GM19328 (cell line): Measurements from ENCODE around the gene LUC7L.
"Not testable (repeated sequence)": the region's sequence is repeated elsewhere in the genome, so short reads cannot be mapped to it uniquely, and the experiment has no call there.

Experiments
- ATAC-seq: cut with Tn5 transposase; IDR thresholded peaks from one replicate; pipeline ENCODE4 v1.9.1; 2021; ENCODE audit warnings: mild to moderate bottlenecking, moderate library complexity; ENCODE audit not compliant: unreplicated experiment

Gene LUC7L

DNA sequence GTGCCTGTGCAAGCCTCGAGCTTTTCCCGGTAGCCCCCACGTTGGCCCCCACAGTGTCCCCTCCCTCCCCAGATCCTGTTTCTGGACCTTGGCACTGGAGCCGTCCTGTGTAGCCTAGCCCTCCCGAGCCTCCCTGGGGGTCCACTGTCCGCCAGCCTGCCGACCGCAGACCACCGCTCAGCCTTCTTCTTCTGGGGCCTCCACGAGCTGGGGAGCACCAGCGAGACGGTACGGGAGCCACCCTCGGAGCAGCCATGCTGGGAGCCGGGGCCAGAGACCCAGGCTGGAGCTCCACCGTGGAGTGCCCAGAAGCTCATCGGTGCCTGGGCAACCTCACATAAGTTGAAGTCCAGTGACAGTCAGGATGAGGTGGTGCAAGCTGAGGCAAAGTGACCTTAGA is 34.7 kb upstream of the LUC7L start:
- ATAC-seq = no peak

DNA sequence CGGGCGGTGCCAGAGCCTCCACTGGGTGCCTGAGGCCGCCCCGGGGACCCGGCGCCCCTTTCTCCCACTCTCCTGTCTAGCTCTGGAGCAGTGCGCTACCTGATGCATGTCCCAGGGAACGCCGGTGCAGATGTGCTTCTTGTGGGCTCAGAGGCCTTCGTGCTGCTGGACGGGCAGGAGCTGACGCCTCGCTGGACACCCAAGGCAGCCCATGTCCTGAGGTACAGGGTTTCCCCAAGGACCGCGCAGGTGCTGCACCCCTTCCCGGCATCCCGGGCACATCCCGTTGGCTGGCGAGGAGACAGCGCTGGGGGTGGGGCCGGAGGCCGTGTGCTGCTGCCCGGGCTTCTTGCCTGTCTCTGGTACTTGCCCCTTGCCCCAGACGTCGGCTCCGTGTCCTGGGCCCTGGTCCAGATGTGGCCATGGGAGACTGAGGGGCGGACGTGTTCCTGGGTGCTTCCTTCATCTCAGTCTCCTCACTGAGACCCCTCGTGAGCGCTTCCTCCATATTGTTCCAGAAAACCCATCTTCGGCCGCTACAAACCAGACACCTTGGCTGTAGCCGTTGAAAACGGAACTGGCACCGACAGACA is 34.0 kb upstream of the LUC7L start:
- ATAC-seq = no peak

DNA sequence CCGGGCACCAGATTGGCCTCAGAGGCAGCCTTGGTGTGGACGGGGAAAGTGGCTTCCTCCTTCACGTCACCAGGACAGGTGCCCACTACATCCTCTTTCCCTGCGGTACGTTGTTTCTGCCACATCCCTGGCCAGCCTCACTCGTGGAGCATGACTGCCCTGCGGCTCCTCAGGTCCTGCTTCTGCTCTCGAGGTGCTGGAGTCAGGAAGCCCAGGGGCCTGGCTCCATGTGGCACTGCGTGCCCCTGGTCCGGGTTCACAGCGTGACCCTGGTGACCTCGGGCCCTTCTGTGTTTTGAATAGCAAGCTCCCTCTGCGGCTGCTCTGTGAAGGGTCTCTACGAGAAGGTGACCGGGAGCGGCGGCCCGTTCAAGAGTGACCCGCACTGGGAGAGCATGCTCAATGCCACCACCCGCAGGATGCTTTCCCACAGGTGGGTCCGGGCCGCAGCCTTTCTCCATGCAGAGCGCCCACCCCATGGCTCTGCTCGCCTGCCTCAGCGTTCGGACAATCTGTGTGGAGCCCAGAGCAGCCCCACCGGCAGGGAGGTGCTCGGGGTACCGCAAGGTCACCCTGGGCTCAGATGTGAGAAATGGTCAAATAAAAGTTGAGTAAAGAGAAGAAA is 33.0 kb upstream of the LUC7L start:
- no peak for ATAC-seq

DNA sequence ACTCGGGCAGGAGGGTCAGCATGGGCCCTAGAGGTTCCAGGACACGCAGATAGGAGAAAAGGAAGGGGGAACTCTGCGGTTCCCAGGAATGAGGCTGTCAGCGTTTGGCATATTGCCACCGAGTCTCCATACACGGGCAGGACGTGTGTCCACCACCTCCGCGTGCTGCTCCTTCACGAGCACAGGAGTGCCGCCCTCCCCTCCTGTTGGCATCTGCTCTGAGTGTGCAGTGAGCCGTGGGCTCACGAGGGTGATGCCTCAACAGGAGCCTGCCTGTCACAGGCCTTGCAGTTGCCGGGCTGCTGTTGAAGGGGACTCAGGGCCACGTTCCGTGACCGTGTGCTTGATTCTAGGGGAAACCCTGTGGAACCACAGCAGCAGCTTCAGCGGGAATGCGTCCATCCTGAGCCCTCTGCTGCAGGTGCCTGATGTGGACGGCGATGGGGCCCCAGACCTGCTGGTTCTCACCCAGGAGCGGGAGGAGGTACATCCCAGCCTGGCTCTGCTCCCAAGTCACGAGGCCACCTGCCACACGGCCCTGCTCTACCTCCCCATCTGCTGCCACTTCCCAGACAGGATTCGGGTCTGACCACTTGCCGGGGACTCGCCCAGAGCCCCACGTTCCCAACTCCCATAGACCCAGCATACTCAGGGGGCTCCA is 31.9 kb upstream of the LUC7L start:
- ATAC-seq = no peak

DNA sequence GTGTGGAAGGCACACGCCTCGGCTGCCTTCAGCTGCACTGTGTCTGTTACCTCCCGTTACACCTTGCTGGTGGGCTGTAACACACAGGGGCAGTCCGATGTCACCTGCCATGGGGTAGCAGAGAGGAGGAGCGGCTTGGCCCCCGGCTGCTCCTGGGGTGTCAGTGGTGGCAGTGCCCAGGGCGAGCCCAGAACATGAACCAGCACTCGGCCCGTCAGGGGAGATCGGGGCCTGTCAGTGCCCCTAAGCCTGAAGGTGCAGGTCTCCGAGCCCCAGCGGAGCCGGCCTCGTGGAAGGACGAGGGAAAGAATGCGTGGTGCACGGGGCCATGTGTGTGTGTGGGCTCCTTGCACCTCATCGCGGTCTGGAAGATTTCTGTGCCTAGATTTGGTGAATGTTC is 31.1 kb upstream of the LUC7L start:
- ATAC-seq = no peak

DNA sequence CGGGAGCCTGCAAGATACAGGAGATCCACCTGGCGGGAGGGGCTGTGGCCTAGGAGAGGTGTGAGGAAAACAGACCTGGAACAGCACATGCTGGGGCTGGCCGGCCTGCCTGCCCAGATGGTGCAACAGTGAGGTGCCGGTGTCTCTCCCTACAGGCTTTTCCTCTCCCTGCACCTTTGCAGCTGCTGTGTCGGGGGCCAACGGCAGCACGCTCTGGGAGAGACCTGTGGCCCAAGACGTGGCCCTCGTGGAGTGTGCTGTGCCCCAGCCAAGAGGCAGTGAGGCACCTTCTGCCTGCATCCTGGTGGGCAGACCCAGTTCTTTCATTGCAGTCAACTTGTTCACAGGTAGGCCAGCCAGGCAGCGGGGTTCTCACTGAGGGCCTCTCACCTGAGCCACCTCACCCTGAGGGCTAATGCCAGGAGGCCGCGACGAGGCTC is 30.6 kb upstream of the LUC7L start:
- no peak for ATAC-seq

DNA sequence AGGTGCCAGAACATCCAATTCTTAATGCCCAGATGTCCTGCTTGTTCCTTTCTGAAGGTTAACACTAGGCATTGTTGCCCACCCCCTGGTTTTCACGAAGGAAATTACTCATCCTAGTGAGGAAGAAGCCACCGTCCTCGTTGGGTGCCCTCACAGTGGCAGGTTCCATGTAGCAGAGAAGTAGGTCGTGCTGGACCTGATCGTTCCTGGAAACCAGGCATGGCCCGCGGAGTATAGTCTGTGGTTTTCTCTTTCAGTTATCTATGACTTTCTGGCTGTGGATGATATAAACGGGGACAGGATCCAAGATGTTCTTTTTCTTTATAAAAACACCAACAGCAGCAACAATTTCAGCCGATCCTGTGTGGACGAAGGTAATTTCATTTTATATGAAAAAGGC is 30.0 kb upstream of the LUC7L start:
- no peak for ATAC-seq

DNA sequence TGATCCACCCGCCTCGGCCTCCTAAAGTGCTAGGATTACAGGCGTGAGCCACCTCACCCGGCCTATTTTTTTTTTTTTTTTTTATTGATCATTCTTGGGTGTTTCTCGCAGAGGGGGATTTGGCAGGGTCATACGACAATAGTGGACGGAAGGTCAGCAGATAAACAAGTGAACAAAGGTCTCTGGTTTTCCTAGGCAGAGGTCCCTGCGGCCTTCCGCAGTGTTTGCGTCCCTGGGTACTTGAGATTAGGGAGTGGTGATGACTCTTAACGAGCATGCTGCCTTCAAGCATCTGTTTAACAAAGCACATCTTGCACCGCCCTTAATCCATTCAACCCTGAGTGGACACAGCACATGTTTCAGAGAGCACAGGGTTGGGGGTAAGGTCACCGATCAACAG is 28.8 kb upstream of the LUC7L start:
- ATAC-seq = not testable (repeated sequence)

DNA sequence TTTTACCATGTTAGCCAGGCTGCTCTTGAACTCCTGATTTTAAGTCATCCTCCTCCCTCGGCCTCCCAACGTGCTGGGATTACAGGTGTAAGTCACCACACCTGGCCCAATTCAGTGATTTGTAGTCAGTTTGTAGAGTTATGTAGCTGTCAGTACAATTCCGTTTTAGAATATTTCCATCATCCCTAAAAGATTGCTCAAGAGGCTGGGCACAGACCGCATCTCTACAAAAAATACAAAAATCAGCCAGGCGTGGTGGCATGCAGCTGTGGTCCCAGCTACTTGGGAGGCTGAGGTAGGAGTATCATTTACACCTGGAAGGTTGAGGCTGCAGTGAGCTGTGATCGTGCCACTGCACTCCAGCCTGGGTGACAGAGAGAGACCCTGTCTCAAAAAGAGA is 25.9 kb upstream of the LUC7L start:
- no peak for ATAC-seq

DNA sequence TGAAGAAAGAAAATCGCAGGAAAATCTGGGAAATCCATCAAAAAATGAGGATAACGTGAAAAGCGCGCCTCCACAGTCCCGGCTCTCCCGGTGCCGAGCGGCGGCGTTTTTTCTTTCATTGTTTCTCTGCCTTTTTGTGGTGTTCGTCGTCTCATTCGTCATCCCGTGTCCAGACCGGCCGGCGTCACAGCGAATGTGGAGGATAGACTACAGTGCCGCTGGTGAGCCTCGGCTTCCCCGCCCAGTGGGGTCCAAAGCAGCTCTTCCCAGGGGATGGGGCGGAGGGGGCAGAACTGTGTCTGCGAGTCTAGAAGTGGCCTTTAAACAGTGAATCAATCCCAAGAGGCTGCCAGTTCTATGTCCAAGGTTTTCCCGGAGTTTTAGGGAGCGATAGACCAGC is 25.2 kb upstream of the LUC7L start:
- ATAC-seq = no peak

DNA sequence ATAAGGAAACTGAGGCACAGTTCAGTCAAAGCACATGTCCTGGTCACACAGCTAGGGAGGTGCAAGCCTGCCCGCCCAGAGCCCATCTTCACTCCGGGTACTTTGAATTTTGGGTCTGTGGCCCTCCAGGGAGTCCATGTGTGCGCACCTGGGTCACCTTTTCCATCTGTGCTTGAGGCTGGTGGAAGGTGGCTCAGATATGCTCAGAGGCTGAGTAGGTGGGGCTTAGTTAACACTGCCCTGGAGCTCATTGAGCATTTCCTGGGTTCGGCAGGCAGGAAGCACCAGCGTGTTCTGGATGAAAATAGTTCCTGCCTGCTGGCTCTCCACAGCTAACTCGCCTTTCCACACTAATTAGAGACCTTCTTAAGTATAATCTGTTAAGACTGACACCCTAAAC is 24.6 kb upstream of the LUC7L start:
- ATAC-seq = no peak

DNA sequence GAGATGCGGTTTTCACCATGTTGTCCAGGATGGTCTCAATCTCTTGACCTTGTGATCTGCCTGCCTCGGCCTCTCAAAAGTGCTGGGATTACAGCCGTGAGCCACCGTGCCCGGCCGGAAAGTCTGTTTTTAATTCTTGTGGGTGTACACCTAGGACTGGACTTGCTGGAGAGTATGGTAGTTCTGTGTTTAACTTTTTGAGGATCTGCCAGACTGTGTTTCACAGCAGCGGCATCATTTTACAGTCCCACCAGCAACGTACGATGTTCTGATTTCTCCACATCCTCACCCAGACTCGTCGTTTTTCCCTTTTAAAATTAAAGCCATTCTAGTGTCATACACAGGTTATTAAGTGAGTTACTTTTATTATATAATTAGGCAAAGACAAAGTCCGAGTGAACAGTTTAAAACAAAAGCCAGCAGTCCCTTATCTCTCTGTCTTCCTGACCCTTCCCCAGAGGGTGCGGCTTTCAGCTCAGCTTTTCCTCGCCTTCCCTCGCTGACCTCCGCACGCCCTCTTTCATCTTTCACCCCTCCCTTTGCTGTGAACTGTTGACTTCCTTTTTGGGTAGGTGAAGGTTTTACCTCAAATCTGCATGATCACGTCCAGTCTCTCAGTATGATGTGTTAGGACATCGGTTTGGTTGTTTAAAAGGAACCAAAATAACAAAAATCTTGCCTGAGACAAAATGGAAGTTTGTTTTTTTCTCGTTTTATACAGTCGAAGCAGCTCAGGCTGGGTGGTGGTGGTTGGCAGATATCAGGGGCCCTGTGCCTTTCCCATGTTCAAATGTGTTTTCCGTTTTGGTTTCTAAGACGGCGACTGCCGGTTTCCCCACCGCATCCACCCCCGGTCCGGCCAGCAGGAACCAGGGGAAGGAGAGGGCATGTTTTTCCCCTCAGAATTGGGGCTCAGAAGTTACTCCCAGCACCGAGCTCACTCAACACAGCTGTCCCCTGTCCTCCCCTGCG is 23.4 kb upstream of the LUC7L start:
- no peak for ATAC-seq

DNA sequence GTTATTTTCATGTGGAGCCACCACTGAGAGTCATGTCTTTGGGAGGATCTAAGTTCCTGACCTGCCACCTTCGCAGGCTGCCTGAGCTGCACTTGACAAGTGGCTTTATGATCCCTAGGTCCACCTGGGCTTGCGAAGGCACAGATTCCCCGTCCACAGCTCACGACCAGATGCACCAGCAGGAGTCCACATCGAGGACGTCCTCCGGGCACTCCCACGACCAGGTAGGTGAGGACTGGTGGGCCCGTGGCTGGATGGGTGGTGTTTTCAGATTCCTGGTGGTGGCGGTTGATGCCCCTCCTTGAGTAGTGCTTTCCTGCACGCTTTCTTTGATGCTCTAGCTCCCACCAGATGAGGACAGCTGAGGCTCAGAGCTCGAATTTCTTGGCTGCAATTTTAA is 20.2 kb upstream of the LUC7L start:
- ATAC-seq = no peak

DNA sequence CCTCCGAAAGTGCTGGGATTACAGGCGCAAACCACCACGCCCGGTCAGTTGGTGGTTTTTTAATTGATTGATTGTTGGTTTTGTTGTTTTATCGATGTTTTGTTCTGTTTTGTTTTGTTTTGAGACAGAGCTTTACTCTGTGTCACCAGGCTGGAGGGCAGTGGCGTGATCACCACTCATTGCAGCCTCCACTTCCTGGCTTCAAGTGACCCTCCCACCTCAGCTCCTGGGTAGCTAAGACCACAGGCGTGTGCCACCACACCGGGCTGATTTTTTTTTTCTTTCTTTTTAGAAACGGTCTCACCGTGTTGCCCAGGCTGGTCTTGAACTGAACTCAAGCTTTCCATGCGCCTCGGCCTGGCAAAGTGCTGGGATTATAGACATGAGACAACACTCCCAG is 17.8 kb upstream of the LUC7L start:
- ATAC-seq = no peak

DNA sequence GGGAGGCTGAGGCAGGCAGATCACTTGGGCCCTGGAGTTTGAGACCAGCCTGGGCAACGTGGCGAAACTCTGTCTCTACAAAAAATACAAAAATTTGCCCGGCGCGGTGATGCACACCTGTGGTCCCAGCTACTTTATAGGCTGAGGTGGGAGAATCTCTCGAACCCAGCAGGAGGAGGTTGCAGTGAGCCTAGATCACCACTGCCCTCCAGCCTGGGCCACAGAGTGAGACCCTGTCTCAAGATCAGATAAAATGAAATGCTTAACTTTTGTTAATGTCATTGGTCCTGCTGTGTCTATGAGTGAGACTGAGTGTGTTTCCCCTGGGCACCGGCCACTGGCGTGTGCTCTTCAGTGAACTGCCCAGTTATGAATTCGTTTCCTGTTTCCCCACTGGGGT is 15.9 kb upstream of the LUC7L start:
- no peak for ATAC-seq

DNA sequence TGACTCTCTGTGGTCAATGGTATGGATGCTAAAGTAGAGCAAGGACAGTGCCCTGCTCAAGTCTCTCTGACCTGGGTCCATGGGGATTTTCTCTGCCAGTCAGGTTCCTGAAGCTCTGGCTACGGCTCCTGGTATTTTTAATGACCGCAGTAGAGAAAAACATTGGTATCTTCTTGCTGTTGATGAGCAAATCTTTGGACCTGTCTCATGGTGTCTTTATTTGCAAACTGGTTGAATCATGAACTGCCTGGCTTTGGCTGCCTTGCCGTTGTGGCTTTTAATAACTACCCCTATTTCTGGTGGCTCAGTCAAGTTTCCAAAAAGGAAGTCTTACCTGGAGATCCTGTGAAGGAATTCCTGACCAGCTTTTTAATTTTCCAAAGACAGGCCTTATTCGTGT is 14.1 kb upstream of the LUC7L start:
- no peak for ATAC-seq

DNA sequence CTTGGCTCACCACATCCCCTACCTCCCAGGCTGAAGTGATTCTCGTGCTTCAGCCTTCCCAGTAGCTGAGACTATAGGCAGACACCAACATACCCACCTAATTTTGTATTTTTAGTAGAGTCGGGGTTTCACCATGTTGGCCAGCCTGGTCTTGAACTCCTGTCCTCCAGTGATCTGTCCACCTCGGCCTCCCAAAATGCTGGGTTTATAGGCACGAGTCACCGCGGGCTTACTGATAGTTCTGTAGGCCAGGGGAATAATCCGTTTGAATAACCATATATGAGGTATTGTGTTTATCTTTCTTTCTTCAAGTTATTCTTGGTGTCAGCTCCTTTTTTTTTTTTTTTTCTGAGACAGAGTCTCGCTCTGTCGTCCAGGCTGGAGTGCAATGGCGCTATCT is 13.0 kb upstream of the LUC7L start:
- ATAC-seq = no peak

DNA sequence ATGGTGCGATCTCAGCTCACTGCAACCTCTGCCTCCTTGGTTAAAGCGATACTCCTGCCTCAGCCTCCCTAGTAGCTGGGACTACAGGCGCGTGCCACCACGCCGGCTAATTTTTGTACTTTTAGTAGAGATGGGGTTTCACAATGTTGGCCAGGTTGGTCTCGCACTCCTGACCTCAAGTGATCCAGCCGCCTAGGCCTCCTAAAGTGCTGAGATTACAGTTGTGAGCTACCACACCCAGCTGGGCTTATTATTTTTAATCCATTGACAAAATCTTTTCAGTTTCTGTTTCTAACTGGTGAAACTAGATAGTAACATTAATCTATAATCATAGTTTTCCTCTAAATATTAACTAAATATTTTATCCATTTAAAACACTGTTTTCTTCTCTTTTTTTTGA is 11.3 kb upstream of the LUC7L start:
- no peak for ATAC-seq

DNA sequence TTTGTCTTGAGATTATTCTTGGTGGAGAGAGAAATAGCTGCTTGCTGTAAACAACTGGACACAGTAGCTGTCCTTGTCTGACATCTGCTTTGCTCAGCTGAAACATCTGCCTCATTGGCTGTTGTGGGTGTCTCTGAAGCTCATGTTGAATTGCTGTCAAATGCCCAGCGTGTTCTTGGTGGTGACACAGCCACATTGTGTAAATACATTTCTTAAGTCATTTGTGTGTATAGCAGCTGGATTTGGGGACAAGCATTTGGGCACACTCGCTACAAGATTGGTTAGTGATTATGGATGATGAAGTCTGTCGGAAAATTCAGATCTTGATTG is 10.7 kb upstream of the LUC7L start:
- ATAC-seq = no peak

DNA sequence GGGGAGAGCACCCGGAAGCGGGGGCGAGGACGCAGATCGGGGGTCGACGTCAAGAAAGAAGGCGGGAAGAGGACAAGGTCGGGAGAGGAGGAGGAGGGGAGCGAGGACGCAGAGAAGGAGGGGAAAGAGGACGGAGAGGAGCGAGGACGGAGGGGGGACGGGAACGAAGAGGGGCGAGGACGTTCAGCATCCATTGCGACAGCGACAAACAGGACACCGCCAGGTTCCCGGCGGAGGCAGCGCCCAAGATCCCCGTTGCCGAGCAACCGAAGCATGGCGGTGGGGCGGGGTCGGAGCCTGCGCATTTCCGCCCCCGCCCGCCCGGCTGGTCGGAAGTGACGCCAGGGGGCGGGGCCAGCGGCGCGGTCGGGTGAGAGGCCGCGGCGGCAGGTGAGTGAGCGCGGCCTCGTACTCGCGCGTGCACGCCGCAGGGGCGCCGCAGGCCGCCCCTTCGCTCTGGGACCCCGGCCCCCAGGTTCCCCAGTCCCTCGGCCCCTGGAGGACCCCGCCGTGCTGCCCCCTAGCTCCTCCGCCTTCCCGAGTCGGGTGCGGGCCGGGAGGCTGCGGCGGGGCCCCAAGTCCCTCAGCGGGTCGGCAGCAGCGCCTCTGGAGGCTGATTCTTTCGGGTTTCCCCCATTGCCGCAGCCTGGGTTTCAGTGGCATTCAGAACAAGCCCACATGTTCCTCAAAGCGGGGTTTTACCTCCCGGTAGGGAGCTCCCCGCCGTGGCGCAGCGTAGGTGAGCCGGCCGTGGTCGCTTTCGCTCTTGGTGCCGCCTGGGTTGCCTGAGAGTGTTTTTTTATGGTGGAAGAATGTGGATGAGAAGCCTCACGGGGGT is 5.4 kb upstream of the LUC7L start, which contains the start of gene FAM234A:
Gene FAM234A, plus strand, starts transcription at position 354 of the 838 bp plus-strand sequence. CDS start 19,593 bp downstream, outside the sequence.
- peak; percentile 80 for ATAC-seq

DNA sequence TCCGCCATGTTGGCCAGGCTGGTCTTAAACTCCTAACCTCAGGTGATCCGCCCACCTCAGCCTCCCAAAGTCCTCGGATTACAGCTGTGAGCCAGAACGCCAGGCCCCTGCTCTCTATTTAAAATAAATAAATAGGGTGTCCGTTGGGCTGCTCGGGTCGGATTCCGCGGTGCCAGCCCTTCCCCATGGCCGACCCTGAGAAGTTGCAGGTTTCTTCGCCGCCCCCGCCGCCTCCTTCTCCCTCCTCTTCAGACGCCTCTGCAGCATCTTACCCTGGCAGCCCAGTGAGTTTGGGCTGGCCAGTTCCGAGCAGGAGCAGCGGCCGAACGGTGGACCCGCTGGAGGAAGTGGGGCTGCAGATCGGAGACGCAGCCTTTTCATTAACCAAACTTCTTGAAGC is 1.7 kb upstream of the LUC7L start:
- ATAC-seq = no peak
